T47D (cell line): Measurements from ENCODE around the gene RTN4.
"Not testable (repeated sequence)": the region's sequence is repeated elsewhere in the genome, so short reads cannot be mapped to it uniquely, and the experiment has no call there.

Experiments
- DNase-seq, 2 experiments: peaks; one replicate each; pipeline versions ENCODE4 v3.0.0 to v3.0.0-alpha.2; 2011 to 2012; ENCODE audit warnings: low read depth in 1 of 2, low spot score in 1 of 2
- JUND ChIP-seq: IDR thresholded peaks from 2 replicates; pipeline ENCODE4 v1.6.1; 2012; ENCODE audit warnings: low read depth
- in situ Hi-C: cut with HindIII; loops from 2 replicates; pipeline ENCODE4 v1.10.0; 2016; ENCODE audit warnings: low sequenced_read_pairs, low pct_unique_long_range_greater_than_20kb

The RTN4 gene

GRCh38 chr2:55085113-55086040, 35.1 kb upstream of the RTN4 start:
- DNase-seq: no peak
- in situ Hi-C loops: no loop called here
- no peak for TF ChIP-seq JUND

GRCh38 chr2:55084641-55085040, 34.4 kb upstream of the RTN4 start:
- no peak for TF ChIP-seq JUND
- DNase-seq: no peak
- in situ Hi-C loops: no loop called here

DNA sequence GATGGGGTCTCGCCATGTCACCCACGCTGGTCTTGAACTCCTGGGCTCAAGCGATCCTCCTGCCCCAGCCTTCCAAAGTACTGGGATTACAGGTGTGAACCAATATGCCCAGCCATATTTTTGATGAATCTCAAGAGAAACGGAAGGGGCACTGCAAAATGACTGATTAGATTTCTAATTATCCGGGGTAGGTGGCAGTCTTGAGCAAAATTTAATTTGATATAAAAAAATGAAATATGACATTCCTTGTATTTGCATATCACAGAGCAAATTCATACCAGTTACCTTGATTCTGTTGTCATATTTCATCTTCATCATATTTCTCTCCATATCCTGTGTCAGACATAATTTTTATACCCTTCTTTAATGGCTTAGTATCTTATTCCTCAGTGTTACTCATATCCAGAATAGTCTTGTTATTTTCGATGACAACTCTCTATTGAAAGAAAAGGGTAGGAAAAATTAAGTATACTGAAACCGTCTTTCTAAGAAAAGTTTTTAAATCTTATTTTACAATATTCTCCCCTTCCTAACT, 30.0 kb upstream of the RTN4 start:
- no peak for DNase-seq
- in situ Hi-C loops: no loop called here

DNA sequence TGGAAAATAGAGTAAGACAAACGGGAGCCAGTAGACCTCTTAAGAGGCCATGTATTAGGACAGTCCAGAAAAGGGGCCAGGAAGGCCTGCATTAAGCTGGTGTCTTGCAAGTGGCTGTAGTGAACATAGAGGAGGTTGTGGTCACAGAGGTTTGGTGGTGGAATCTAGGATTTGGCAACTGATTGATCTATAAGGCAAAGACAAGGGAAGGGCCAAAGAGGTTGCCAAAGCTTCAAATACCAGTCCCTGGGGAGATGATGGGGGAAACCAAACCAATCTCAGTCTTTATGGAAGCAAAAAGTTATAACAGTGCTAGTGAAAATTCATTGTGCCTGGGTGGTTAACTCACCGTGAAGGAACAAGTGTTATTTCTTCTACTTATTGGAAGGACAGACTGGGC, 28.7 kb upstream of the RTN4 start:
- in situ Hi-C loops: no loop called here
- no peak for DNase-seq
- TF ChIP-seq JUND: no peak

More for the DNA sequence above, 30.0 kb upstream of the RTN4 start:
- TF ChIP-seq JUND: no peak

DNA sequence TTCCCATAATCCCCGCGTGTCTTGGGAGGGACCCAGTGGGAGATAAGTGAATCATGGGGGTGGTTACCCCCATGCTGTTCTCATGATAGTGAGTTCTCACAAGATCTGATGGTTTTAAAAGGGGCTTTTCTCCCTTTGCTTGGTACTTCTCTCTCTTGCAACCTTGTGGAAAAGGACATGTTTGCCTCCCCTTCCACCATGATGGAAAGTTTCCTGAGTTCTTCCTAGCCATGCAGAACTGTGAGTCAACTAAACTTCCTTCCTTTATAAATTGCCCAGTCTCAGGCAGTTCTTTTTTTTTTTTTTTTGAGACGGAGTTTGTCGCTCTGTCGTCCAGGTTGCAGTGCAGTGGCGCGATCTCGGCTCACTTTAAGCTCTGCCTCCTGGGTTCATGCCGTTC, 26.5 kb upstream of the RTN4 start:
- no peak for TF ChIP-seq JUND
- no peak for DNase-seq
- in situ Hi-C loops: no loop called here

GRCh38 chr2:55076019-55076418, 25.8 kb upstream of the RTN4 start:
- in situ Hi-C loops: not testable (repeated sequence)

GRCh38 chr2:55073000-55073983, 23.0 kb upstream of the RTN4 start:
- TF ChIP-seq JUND: no peak
- in situ Hi-C loops: no loop called here
- no peak for DNase-seq

More at GRCh38 chr2:55076019-55076418, 25.8 kb upstream of the RTN4 start:
- not testable (repeated sequence) for DNase-seq

DNA sequence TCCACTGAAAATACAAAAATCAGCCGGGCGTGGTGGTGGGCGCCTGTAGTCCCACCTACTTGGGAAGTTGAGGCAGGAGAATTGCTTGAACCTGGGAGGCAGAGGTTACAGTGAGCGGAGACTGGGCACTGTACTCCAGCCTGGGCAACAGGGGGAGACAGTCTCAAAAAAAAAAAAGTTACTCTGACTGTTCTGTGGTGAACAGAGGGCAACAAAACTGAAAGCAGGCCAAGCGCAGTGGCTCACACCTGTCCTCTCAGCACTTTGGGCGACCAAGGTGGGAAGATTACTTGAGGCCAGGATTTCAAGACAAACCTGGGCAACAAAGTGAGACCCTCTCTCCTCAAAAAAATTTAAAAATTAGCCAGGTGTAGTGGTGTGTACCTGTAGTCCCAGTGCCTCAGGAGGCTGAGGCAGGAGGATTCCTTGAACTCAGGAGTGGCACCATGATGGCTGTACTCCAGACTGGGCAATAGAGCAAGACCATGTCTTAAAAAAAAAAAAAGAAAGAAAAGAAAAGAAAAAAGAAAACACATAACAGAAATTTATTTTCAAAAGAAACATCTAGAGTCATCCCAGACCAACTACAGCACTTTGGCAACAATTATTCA, 13.6 kb upstream of the RTN4 start:
- DNase-seq: peak in 1 of 2 experiments; percentile 44
- TF ChIP-seq JUND: no peak
- in situ Hi-C loops: no loop called here

DNA sequence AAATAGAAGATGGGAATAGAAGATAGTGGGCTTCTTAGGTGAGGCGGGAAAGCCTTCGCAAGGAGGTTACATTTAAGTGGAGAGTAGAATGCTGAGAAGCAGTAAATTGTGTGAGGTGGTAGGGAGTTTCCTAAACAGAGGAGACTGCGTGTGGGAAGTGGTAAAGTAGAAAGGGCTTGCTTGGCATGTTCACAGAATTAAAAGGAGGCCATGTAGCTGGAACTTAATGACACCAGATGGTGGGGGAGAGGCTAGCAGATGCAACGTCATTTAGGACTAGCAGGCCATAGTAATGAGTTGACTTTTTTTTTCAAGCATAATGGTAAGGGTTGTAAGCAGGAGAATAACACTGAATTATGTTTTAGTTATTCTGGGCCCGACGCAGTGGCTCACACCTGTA, 13.0 kb upstream of the RTN4 start:
- no peak for DNase-seq
- TF ChIP-seq JUND: no peak
- in situ Hi-C loops: no loop called here

DNA sequence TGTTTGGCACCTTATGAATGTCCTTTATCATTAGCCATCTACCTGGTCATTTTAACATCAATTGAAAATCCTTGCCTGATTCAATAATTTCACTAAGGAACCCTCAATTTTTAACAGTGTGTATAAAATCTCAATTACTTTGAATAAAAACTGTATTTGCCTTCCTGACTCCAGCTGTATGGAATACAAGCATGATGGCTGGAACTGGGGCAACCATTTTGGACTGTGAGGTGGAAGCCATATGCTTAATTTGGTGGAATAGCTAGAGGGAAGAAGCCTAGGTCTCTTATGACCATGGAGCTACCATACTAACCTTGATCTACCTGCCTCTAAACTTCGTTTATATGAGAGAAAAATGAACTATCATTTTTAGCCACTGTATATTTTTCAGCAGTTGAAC, 12.5 kb upstream of the RTN4 start:
- TF ChIP-seq JUND: no peak
- in situ Hi-C loops: no loop called here
- DNase-seq: no peak

DNA sequence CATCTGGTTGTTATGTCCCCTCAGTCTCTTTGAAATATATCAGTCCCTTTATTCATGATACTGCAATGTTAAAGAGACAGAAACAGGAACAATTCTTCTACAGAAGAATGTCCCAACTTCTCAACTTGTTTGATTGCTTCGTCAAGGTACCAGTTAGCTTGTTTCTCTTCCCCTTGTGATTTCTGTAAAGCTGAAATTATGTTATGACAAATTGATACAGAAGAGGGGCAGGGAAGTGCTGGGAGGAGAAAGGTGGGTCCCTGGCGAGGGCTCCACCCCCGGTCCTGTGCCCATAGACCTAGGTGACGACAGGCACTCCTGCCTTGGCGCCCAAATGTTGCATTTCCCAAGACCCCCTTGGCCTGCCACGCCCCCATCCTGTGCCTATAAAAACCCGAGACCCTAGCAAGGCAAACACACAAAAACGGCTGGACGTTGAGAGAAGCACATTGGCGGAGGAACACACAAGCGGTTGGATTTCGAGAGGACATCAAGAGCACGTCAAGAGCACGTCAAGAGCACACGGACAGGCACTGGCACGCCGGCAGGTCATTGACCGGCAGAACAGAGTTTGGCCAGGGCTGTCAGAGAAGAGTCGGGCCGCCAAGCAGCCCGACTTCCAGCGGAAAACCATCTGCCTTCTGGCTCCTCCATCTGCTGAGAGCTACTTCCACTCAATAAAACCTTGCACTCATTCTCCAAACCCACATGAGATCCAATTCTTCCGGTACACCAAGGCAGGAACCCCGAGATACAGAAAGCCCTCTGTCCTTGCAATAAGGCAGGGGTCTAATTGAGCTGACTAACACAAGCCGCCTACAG, 11.5 kb upstream of the RTN4 start:
- DNase-seq: no peak

GRCh38 chr2:55059793-55060192, 9.5 kb upstream of the RTN4 start:
- DNase-seq: no peak
- no peak for TF ChIP-seq JUND
- in situ Hi-C loops: no loop called here

More for the DNA sequence above, 11.5 kb upstream of the RTN4 start:
- in situ Hi-C loops: no loop called here
- TF ChIP-seq JUND: no peak
